Stomach (tissue), 4 donors: Measurements from ENCODE around the gene WDR18.

Experiments used
- POLR2A ChIP-seq, 4 donors: fragments of 450-650 bp; IDR thresholded peaks; one replicate each; pipeline ENCODE4 v1.6.1; 2016; ENCODE audit warnings: antibody characterized with exemption in 4 of 4, control low read depth in 2 of 4, mild to moderate bottlenecking in 1 of 4, moderate library complexity in 1 of 4
- TF ChIP-seq, protein P1 (sequence below), 7 experiments: fragments of 450-650 bp in 4 of 7; fragments of 200-600 bp in 3 of 7; sonication (generic) in 3 of 7; IDR thresholded peaks; one replicate each; pipeline ENCODE4 v1.5.1; 2016 to 2019; ENCODE audit warnings: antibody characterized with exemption in 7 of 7, control low read depth in 2 of 7, mild to moderate bottlenecking in 1 of 7

DNA sequence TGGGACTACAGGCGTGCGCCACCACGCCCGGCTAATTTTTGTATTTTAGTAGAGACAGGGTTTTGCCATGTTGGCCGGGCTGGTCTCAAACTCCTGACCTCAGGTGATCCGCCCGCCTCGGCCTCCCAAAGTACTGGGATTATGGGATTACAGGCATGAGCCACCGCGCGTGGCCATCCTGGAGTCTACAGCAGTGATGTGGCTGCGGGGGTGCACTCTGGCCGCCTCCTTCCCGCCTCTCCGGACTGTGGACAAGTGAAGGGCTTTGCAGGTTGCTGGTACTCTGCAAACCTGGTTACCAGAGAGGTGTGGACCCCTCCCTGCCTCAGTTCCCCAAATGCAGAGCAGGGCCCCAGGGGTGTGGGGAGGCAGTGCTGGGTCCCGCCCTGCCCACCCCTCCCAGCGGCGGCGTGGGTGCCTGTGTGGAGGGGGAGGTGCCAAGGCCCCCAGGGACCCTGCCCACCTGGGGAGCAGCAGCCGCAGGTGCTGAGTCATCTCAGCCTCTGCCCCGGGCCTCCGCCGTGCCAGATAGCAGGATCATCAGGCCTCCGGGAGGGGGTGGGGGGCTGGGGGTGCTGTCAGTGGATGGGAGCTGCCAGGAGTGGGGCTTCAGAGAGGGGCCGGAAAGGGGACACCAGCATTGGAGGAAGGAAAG, 35.2 kb upstream of the WDR18 start:
- TF ChIP-seq, protein P1, sequence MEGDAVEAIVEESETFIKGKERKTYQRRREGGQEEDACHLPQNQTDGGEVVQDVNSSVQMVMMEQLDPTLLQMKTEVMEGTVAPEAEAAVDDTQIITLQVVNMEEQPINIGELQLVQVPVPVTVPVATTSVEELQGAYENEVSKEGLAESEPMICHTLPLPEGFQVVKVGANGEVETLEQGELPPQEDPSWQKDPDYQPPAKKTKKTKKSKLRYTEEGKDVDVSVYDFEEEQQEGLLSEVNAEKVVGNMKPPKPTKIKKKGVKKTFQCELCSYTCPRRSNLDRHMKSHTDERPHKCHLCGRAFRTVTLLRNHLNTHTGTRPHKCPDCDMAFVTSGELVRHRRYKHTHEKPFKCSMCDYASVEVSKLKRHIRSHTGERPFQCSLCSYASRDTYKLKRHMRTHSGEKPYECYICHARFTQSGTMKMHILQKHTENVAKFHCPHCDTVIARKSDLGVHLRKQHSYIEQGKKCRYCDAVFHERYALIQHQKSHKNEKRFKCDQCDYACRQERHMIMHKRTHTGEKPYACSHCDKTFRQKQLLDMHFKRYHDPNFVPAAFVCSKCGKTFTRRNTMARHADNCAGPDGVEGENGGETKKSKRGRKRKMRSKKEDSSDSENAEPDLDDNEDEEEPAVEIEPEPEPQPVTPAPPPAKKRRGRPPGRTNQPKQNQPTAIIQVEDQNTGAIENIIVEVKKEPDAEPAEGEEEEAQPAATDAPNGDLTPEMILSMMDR (IDR thresholded peaks at IDR 0.05): no peak
- TF ChIP-seq POLR2A (IDR thresholded peaks at IDR 0.05): no peak
